Measurements from ENCODE around the gene BEST2.

GRCh38 chr19:12708641-12709040 is 43.0 kb upstream of the BEST2 start:
- TF ChIP-seq ZNF8 (CRISPR knock-in tag; IDR thresholded peaks at IDR 0.05) (no peak), OSR1 (CRISPR knock-in tag; IDR thresholded peaks at IDR 0.05) (no peak), ARNTL (CRISPR knock-in tag; IDR thresholded peaks at IDR 0.05; ENCODE audit: borderline replicate concordance, low read depth) (no peak), TCF4 (CRISPR knock-in tag; IDR thresholded peaks at IDR 0.05; ENCODE audit: borderline replicate concordance) (no peak), PATZ1 (CRISPR knock-in tag; IDR thresholded peaks at IDR 0.05; ENCODE audit: borderline replicate concordance) (no peak), CREB5 (CRISPR knock-in tag; IDR thresholded peaks at IDR 0.05; ENCODE audit: low read depth) (no peak), CSDC2 (CRISPR knock-in tag; IDR thresholded peaks at IDR 0.05) (no peak), POU6F1 (CRISPR knock-in tag; IDR thresholded peaks at IDR 0.05; ENCODE audit: borderline replicate concordance, low read depth) (no peak), ZFP30 (CRISPR knock-in tag; IDR thresholded peaks at IDR 0.05) (no peak), ISL1 (CRISPR knock-in tag; IDR thresholded peaks at IDR 0.05) (no peak), ZFP3 (CRISPR knock-in tag; IDR thresholded peaks at IDR 0.05) (no peak), GLIS3 (CRISPR knock-in tag; IDR thresholded peaks at IDR 0.05) (no peak), ZC3H10 (CRISPR knock-in tag; IDR thresholded peaks at IDR 0.05) (no peak), ESRRG (CRISPR knock-in tag; IDR thresholded peaks at IDR 0.05) (no peak)
